ENCODE measurements around the gene GSTM1. TPM values are rescaled to one million over a fixed set of nuclear protein-coding genes. Genes with fewer than 3 reads are reported as not detected.
A peak's percentile ranks its signal among the peaks of the same experiment; 100 is the strongest.
"Not testable (repeated sequence)": the region's sequence is repeated elsewhere in the genome, so short reads cannot be mapped to it uniquely, and the experiment has no call there.

Gene GSTM1
- total RNA-seq, 4 donors from 2014 or later: 18.1 TPM; not detected in 3

- intact Hi-C loops (cut with DNase I; ENCODE audit: low total_unique reads) (no loop called here), in situ Hi-C loops (cut with MboI; ENCODE audit: low pct_ligation_motif_present in 1 of 4, low pct_unique_long_range_greater_than_20kb in 1 of 4, low sequenced_read_pairs in 3 of 4) (no loop called here)
- TF ChIP-seq EP300 (IDR thresholded peaks at IDR 0.05; ENCODE audit: low read depth): no peak
- no peak for TF ChIP-seq POLR2A (IDR thresholded peaks at IDR 0.05)
- TF ChIP-seq CTCF (IDR thresholded peaks at IDR 0.05): no peak
- TF ChIP-seq POLR2AphosphoS5 (IDR thresholded peaks at IDR 0.05): no peak
- H3K27me3 ChIP-seq: no peaks in the 10 kb centered on the region
- no peaks in the 10 kb centered on the region for H3K4me1 ChIP-seq
- no peak for DNase-seq
- 69 to 76% methylated on average over 3 of the region's 3 CpGs for WGBS, 2 donors (ENCODE audit: low coverage in 1 of 2)
- no peak overlapping the region for H3K4me3 ChIP-seq
- no peak overlapping the region for H3K27ac ChIP-seq
- H3K36me3 ChIP-seq: no peaks in the 10 kb centered on the region
- no peaks in the 10 kb centered on the region for H3K9me3 ChIP-seq
These were observed 10.2 kb upstream of the GSTM1 start for GRCh38 chr1:109677459-109677858.

GRCh38 chr1:109678637-109679036, 9.0 kb upstream of the GSTM1 start:
- in situ Hi-C loops (cut with MboI; ENCODE audit: low pct_ligation_motif_present in 1 of 4, low pct_unique_long_range_greater_than_20kb in 1 of 4, low sequenced_read_pairs in 3 of 4); H3K9me3 ChIP-seq; H3K4me1 ChIP-seq; DNase-seq; H3K36me3 ChIP-seq; H3K27me3 ChIP-seq; H3K27ac ChIP-seq; H3K4me3 ChIP-seq; intact Hi-C loops (cut with DNase I; ENCODE audit: low total_unique reads): not testable (repeated sequence)
- 87 to 96% methylated on average over 2 of the region's 2 CpGs for WGBS, 2 donors (ENCODE audit: low coverage in 1 of 2)

GRCh38 chr1:109684777-109685176, 2.8 kb upstream of the GSTM1 start:
- intact Hi-C loops (cut with DNase I; ENCODE audit: low total_unique reads); in situ Hi-C loops (cut with MboI; ENCODE audit: low pct_ligation_motif_present in 1 of 4, low pct_unique_long_range_greater_than_20kb in 1 of 4, low sequenced_read_pairs in 3 of 4); DNase-seq: not testable (repeated sequence)

GRCh38 chr1:109685399-109685798, 2.2 kb upstream of the GSTM1 start:
- H3K27me3 ChIP-seq; intact Hi-C loops (cut with DNase I; ENCODE audit: low total_unique reads); H3K9me3 ChIP-seq; H3K4me3 ChIP-seq; H3K27ac ChIP-seq; H3K36me3 ChIP-seq; H3K4me1 ChIP-seq; in situ Hi-C loops (cut with MboI; ENCODE audit: low pct_ligation_motif_present in 1 of 4, low pct_unique_long_range_greater_than_20kb in 1 of 4, low sequenced_read_pairs in 3 of 4): not testable (repeated sequence)
- DNase-seq: peak; percentile 28
- no CpG with 5 or more reads among the region's 1 CpG for WGBS, 2 donors (ENCODE audit: low coverage in 1 of 2)

More at GRCh38 chr1:109684777-109685176, 2.8 kb upstream of the GSTM1 start:
- H3K9me3 ChIP-seq, H3K36me3 ChIP-seq, H3K4me1 ChIP-seq, H3K27ac ChIP-seq, H3K27me3 ChIP-seq, H3K4me3 ChIP-seq: not testable (repeated sequence)
- 83% methylated on average over 6 of the region's 6 CpGs; no CpG with 5 or more reads in 1 of the 2 donors for WGBS, 2 donors (ENCODE audit: low coverage in 1 of 2)

- intact Hi-C loops (cut with DNase I; ENCODE audit: low total_unique reads); H3K27ac ChIP-seq; H3K4me3 ChIP-seq; in situ Hi-C loops (cut with MboI; ENCODE audit: low pct_ligation_motif_present in 1 of 4, low pct_unique_long_range_greater_than_20kb in 1 of 4, low sequenced_read_pairs in 3 of 4); H3K27me3 ChIP-seq; H3K36me3 ChIP-seq; DNase-seq; H3K9me3 ChIP-seq; H3K4me1 ChIP-seq: not testable (repeated sequence)
- WGBS, 2 donors (ENCODE audit: low coverage in 1 of 2): 76% methylated on average over 4 of the region's 4 CpGs; no CpG with 5 or more reads in 1 of the 2 donors
These were observed 1.7 kb upstream of the GSTM1 start for GRCh38 chr1:109685890-109686289.

GRCh38 chr1:109687109-109687508, 508 bp upstream of the GSTM1 start:
- 54% methylated on average over 7 of the region's 11 CpGs; no CpG with 5 or more reads in 1 of the 2 donors for WGBS, 2 donors (ENCODE audit: low coverage in 1 of 2)
- H3K4me3 ChIP-seq; in situ Hi-C loops (cut with MboI; ENCODE audit: low pct_ligation_motif_present in 1 of 4, low pct_unique_long_range_greater_than_20kb in 1 of 4, low sequenced_read_pairs in 3 of 4): not testable (repeated sequence)

GRCh38 chr1:109689844-109690405, 2.3 kb downstream of the GSTM1 start:
- Histone ChIP-seq H3K4me3 (no peak overlapping the region), H3K27ac (no peak overlapping the region), H3K4me1 (no peaks in the 10 kb centered on the region), H3K36me3 (no peaks in the 10 kb centered on the region), H3K27me3 (no peaks in the 10 kb centered on the region), H3K9me3 (no peaks in the 10 kb centered on the region)
- DNase-seq: no peak
- TF ChIP-seq POLR2A (IDR thresholded peaks at IDR 0.05) (no peak), EP300 (IDR thresholded peaks at IDR 0.05; ENCODE audit: low read depth) (no peak), POLR2AphosphoS5 (IDR thresholded peaks at IDR 0.05) (no peak), CTCF (IDR thresholded peaks at IDR 0.05) (no peak)
- WGBS, 2 donors (ENCODE audit: low coverage in 1 of 2): 64% methylated on average over 6 of the region's 6 CpGs; no CpG with 5 or more reads in 1 of the 2 donors
- intact Hi-C loops (cut with DNase I; ENCODE audit: low total_unique reads) (no loop called here), in situ Hi-C loops (cut with MboI; ENCODE audit: low pct_ligation_motif_present in 1 of 4, low pct_unique_long_range_greater_than_20kb in 1 of 4, low sequenced_read_pairs in 3 of 4) (no loop called here)

More at GRCh38 chr1:109687109-109687508, 508 bp upstream of the GSTM1 start:
- DNase-seq; H3K9me3 ChIP-seq; H3K4me1 ChIP-seq; intact Hi-C loops (cut with DNase I; ENCODE audit: low total_unique reads); H3K36me3 ChIP-seq; H3K27me3 ChIP-seq: not testable (repeated sequence)
- peak overlapping the region in 1 of 4 donors; percentile 79 for H3K27ac ChIP-seq
